NCI-H1105 (cell line): ENCODE results near the gene NKAIN4.

ENCODE experiments used
- DNase-seq: peaks from one replicate; lab custom pipeline; 2025; lab: John Stamatoyannopoulos, UW

NKAIN4 gene

GRCh38 chr20:63218701-63219446 is 35.4 kb downstream of the NKAIN4 start:
- DNase-seq, result no peak

GRCh38 chr20:63217706-63218105 is 36.6 kb downstream of the NKAIN4 start:
- DNase-seq, result peak; percentile 27

- no peak for DNase-seq
These were observed 37.3 kb downstream of the NKAIN4 start for GRCh38 chr20:63216849-63217471.

- peak; percentile 98 for DNase-seq
These were observed 38.0 kb downstream of the NKAIN4 start, which contains the start of gene YTHDF1 for GRCh38 chr20:63216041-63216848. YTHDF1 (minus strand) TSS chr20:63216131; CDS start chr20:63215892, 239 bp downstream.

- peak; percentile 16 for DNase-seq
These were observed 38.9 kb downstream of the NKAIN4 start for GRCh38 chr20:63215101-63216040.

GRCh38 chr20:63214514-63214913 is 39.7 kb downstream of the NKAIN4 start:
- no peak for DNase-seq

GRCh38 chr20:63212792-63213191 is 41.5 kb downstream of the NKAIN4 start:
- no peak for DNase-seq

- no peak for DNase-seq
These were observed 41.9 kb downstream of the NKAIN4 start for GRCh38 chr20:63212393-63212730.

- DNase-seq, result no peak
These were observed 44.2 kb downstream of the NKAIN4 start for GRCh38 chr20:63210011-63210605.

- DNase-seq, result no peak
These were observed 45.8 kb downstream of the NKAIN4 start for GRCh38 chr20:63208346-63208909.

- no peak for DNase-seq
These were observed 47.4 kb downstream of the NKAIN4 start for GRCh38 chr20:63206878-63207277.

- no peak for DNase-seq
These were observed 48.4 kb downstream of the NKAIN4 start for GRCh38 chr20:63205896-63206295.

- DNase-seq, result no peak
These were observed 49.9 kb downstream of the NKAIN4 start for GRCh38 chr20:63204362-63204761.

GRCh38 chr20:63202811-63203526 is 51.3 kb downstream of the NKAIN4 start:
- no peak for DNase-seq

GRCh38 chr20:63202021-63202420 is 52.2 kb downstream of the NKAIN4 start:
- no peak for DNase-seq

- no peak for DNase-seq
These were observed 55.7 kb downstream of the NKAIN4 start for GRCh38 chr20:63198606-63199005.

- DNase-seq, result no peak
These were observed 57.3 kb downstream of the NKAIN4 start for GRCh38 chr20:63196768-63197470.

- no peak for DNase-seq
These were observed 59.5 kb downstream of the NKAIN4 start for GRCh38 chr20:63194797-63195173.

GRCh38 chr20:63194007-63194796 is 60.1 kb downstream of the NKAIN4 start:
- no peak for DNase-seq
